ENCODE results near the gene POGZ.

The POGZ gene

GRCh38 chr1:151407304-151407703, 52.0 kb downstream of the POGZ start:
- no peaks in the 10 kb centered on the region for H3K9me2 ChIP-seq (replicated peaks; ENCODE audit: insufficient read depth, low read length)
- H3K27me3 ChIP-seq (ENCODE audit: low read length): no peaks in the 10 kb centered on the region
- no peak overlapping the region for H3K27ac ChIP-seq (ENCODE audit: low read depth, low read length)
- H3F3A ChIP-seq (ENCODE audit: insufficient read depth): peaks cover 18% of the 10 kb centered on the region
- no peaks in the 10 kb centered on the region for H3K79me2 ChIP-seq (ENCODE audit: insufficient read depth, low read length)
- no peak overlapping the region for H3K4me2 ChIP-seq (ENCODE audit: low read depth, low read length, poor library complexity, severe bottlenecking)
- H2AFZ ChIP-seq (ENCODE audit: low read depth, low read length, severe bottlenecking): no peak overlapping the region
- peaks cover 41% of the 10 kb centered on the region; the same call in 1 of the 2 replicates for H3K36me3 ChIP-seq (ENCODE audit: low read length)
- H4K20me1 ChIP-seq (ENCODE audit: low read depth, low read length): no peaks in the 10 kb centered on the region
- H3K9ac ChIP-seq (ENCODE audit: low read length): no peak overlapping the region
- no peak overlapping the region for H3K4me3 ChIP-seq (ENCODE audit: insufficient read depth, low read length, poor library complexity, severe bottlenecking)
- no peak for TF ChIP-seq EZH2phosphoT487 (conservative IDR thresholded peaks at IDR 0.05; ENCODE audit: low read length)
- no peak for TF ChIP-seq CTCF (IDR thresholded peaks at IDR 0.05; ENCODE audit: insufficient read depth, low read length, poor library complexity, severe bottlenecking)
- no peaks in the 10 kb centered on the region for H3K9me3 ChIP-seq (ENCODE audit: insufficient read depth, low read length)

GRCh38 chr1:151406176-151406575, 53.1 kb downstream of the POGZ start:
- 0 out of 2 replicates have a peak, but pooled peaks cover 1% of the 10 kb centered on the region for H3K79me2 ChIP-seq (ENCODE audit: insufficient read depth, low read length)
- H3K27me3 ChIP-seq (ENCODE audit: low read length): no peaks in the 10 kb centered on the region
- H2AFZ ChIP-seq (ENCODE audit: low read depth, low read length, severe bottlenecking): no peak overlapping the region
- H3K9me3 ChIP-seq (ENCODE audit: insufficient read depth, low read length): no peaks in the 10 kb centered on the region
- peaks cover 31% of the 10 kb centered on the region; the same call in 1 of the 2 replicates for H3K36me3 ChIP-seq (ENCODE audit: low read length)
- H3K4me2 ChIP-seq (ENCODE audit: low read depth, low read length, poor library complexity, severe bottlenecking): no peak overlapping the region
- H3K9me2 ChIP-seq (replicated peaks; ENCODE audit: insufficient read depth, low read length): no peaks in the 10 kb centered on the region
- H3K4me3 ChIP-seq (ENCODE audit: insufficient read depth, low read length, poor library complexity, severe bottlenecking): no peak overlapping the region
- peaks cover 28% of the 10 kb centered on the region for H3F3A ChIP-seq (ENCODE audit: insufficient read depth)
- H3K9ac ChIP-seq (ENCODE audit: low read length): no peak overlapping the region
- H3K27ac ChIP-seq (ENCODE audit: low read depth, low read length): no peak overlapping the region
- H4K20me1 ChIP-seq (ENCODE audit: low read depth, low read length): no peaks in the 10 kb centered on the region
- TF ChIP-seq CTCF (IDR thresholded peaks at IDR 0.05; ENCODE audit: insufficient read depth, low read length, poor library complexity, severe bottlenecking) (no peak), EZH2phosphoT487 (conservative IDR thresholded peaks at IDR 0.05; ENCODE audit: low read length) (no peak)

GRCh38 chr1:151405187-151405951, 53.9 kb downstream of the POGZ start:
- Histone ChIP-seq H3K9me3 (ENCODE audit: insufficient read depth, low read length) (no peaks in the 10 kb centered on the region), H3K9ac (ENCODE audit: low read length) (no peak overlapping the region), H3K27me3 (ENCODE audit: low read length) (no peaks in the 10 kb centered on the region), H3K4me3 (ENCODE audit: insufficient read depth, low read length, poor library complexity, severe bottlenecking) (no peak overlapping the region), H2AFZ (ENCODE audit: low read depth, low read length, severe bottlenecking) (no peak overlapping the region), H3F3A (ENCODE audit: insufficient read depth) (peaks cover 35% of the 10 kb centered on the region), H4K20me1 (ENCODE audit: low read depth, low read length) (no peaks in the 10 kb centered on the region), H3K79me2 (ENCODE audit: insufficient read depth, low read length) (peaks cover 10% of the 10 kb centered on the region), H3K4me2 (ENCODE audit: low read depth, low read length, poor library complexity, severe bottlenecking) (no peak overlapping the region), H3K27ac (ENCODE audit: low read depth, low read length) (no peak overlapping the region), H3K36me3 (ENCODE audit: low read length) (peaks cover 23% of the 10 kb centered on the region; the same call in 1 of the 2 replicates), H3K9me2 (replicated peaks; ENCODE audit: insufficient read depth, low read length) (no peaks in the 10 kb centered on the region)
- TF ChIP-seq EZH2phosphoT487 (conservative IDR thresholded peaks at IDR 0.05; ENCODE audit: low read length) (no peak), CTCF (IDR thresholded peaks at IDR 0.05; ENCODE audit: insufficient read depth, low read length, poor library complexity, severe bottlenecking) (no peak)
